ENCODE results near the gene LAD1. TPM values are rescaled to one million over a fixed set of nuclear protein-coding genes. Genes with fewer than 3 reads are reported as not detected.

The LAD1 gene
- total and polyA plus RNA-seq, 2 of the 13 experiments (the other 11 are each of a cell fraction or from before 2014, with no cell fraction given): 10.8 to 65.6 TPM

DNA sequence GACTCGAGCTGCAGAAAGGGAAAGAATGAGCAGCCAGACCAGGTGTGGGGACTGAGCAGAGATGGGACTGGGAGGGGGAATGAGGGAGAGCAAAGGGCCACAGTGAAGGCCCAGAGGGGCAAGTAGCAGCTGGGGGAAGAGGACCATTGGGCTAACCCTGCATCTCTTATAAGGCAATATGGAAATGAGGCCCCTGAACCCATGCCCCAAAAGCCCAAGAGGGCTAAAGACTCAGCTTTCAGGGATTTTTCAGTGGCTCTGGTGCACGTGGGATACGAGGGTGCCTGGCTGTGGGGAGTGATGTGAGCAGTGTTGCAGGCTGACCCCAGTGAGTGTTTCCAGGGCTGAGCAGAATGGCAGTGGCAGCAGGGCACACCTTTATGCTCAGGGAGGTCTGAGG is 22.9 kb upstream of the LAD1 start:
- TF ChIP-seq ZNF850 (CRISPR knock-in tag; conservative IDR thresholded peaks at IDR 0.05): no peak
- TF ChIP-seq ETV6 (CRISPR knock-in tag; conservative IDR thresholded peaks at IDR 0.05): no peak
- no peak for TF ChIP-seq STAT5B (CRISPR knock-in tag; IDR thresholded peaks at IDR 0.05)
- no peak for TF ChIP-seq HOXA5 (CRISPR knock-in tag; IDR thresholded peaks at IDR 0.05)
- no peak for TF ChIP-seq ZNF292 (CRISPR knock-in tag; IDR thresholded peaks at IDR 0.05; ENCODE audit: borderline replicate concordance, low read depth)
- no peak for TF ChIP-seq ZNF709 (CRISPR knock-in tag; IDR thresholded peaks at IDR 0.05)
- TF ChIP-seq NONO (IDR thresholded peaks at IDR 0.05): no peak
- no peak for TF ChIP-seq NONO (CRISPR knock-in tag; conservative IDR thresholded peaks at IDR 0.05)
- no peak for TF ChIP-seq TCF7L2 (IDR thresholded peaks at IDR 0.05; ENCODE audit: low read depth, low read length)
- TF ChIP-seq, protein P1, sequence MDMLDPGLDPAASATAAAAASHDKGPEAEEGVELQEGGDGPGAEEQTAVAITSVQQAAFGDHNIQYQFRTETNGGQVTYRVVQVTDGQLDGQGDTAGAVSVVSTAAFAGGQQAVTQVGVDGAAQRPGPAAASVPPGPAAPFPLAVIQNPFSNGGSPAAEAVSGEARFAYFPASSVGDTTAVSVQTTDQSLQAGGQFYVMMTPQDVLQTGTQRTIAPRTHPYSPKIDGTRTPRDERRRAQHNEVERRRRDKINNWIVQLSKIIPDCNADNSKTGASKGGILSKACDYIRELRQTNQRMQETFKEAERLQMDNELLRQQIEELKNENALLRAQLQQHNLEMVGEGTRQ (IDR thresholded peaks at IDR 0.05; ENCODE audit: low read depth, low read length): no peak
- TF ChIP-seq, protein P1 (CRISPR knock-in tag; IDR thresholded peaks at IDR 0.05; ENCODE audit: borderline replicate concordance): no peak
- no peak for TF ChIP-seq RFX5 (IDR thresholded peaks at IDR 0.05; ENCODE audit: low read depth, low read length)
- no peak for TF ChIP-seq HMGA1 (CRISPR knock-in tag; conservative IDR thresholded peaks at IDR 0.05)
- TF ChIP-seq ATAD3A (CRISPR knock-in tag; IDR thresholded peaks at IDR 0.05): no peak
- TF ChIP-seq, protein P2, sequence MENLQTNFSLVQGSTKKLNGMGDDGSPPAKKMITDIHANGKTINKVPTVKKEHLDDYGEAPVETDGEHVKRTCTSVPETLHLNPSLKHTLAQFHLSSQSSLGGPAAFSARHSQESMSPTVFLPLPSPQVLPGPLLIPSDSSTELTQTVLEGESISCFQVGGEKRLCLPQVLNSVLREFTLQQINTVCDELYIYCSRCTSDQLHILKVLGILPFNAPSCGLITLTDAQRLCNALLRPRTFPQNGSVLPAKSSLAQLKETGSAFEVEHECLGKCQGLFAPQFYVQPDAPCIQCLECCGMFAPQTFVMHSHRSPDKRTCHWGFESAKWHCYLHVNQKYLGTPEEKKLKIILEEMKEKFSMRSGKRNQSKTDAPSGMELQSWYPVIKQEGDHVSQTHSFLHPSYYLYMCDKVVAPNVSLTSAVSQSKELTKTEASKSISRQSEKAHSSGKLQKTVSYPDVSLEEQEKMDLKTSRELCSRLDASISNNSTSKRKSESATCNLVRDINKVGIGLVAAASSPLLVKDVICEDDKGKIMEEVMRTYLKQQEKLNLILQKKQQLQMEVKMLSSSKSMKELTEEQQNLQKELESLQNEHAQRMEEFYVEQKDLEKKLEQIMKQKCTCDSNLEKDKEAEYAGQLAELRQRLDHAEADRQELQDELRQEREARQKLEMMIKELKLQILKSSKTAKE (CRISPR knock-in tag; IDR thresholded peaks at IDR 0.05; ENCODE audit: borderline replicate concordance): no peak
- ChIA-PET CTCF (ENCODE audit: low intra/inter-chr PET ratio, low total read pairs) (no interaction called here), POLR2A (no interaction called here)
- no peak for ATAC-seq
- no peak overlapping the region for H2AFZ ChIP-seq (ENCODE audit: low read length)
- H3K9ac ChIP-seq (ENCODE audit: insufficient read depth, low read depth, low read length): no peak overlapping the region
- H3K79me2 ChIP-seq (ENCODE audit: insufficient read depth, low read length): no peaks in the 10 kb centered on the region
- no TSS peak for BruUV-seq (replicated peaks)
- 0 out of 2 replicates have a peak, but pooled peaks cover 4% of the 10 kb centered on the region for H3K4me1 ChIP-seq (ENCODE audit: insufficient read depth, low read length)
- H3K9me3 ChIP-seq (ENCODE audit: low read length): no peaks in the 10 kb centered on the region
- no peak for FAIRE-seq
- intact Hi-C loops (cut with micrococcal nuclease; ENCODE audit: unreplicated experiment): no loop called here
- H3K27me3 ChIP-seq (ENCODE audit: control insufficient read depth in 1 of 2, insufficient read depth in 2 of 2, low read length in 2 of 2): peaks cover 9 to 31% of the 10 kb centered on the region in 2 experiments
- H3K4me2 ChIP-seq (ENCODE audit: low read depth, low read length): no peak overlapping the region
- H4K20me1 ChIP-seq (ENCODE audit: insufficient read depth, low read length): no peaks in the 10 kb centered on the region
- no peak overlapping the region for H3K27ac ChIP-seq (ENCODE audit: extremely low read length, insufficient read depth, low read length)
- no peaks in the 10 kb centered on the region for H3K36me3 ChIP-seq (replicated peaks in 1 of 2; ENCODE audit: control insufficient read depth in 1 of 2, insufficient read depth in 2 of 2, low read length in 2 of 2)
- DNase-seq (ENCODE audit: low spot score): no peak
- in situ Hi-C loops (cut with HindIII; ENCODE audit: extremely low pct_ligation_motif_present, low pct_unique_long_range_greater_than_20kb): no loop called here
- 0% methylated on average over 1 of the region's 3 CpGs for WGBS (ENCODE audit: low lambda C conversion rate)
- no peak overlapping the region for H3K4me3 ChIP-seq (replicated peaks in 1 of 3; ENCODE audit: insufficient read depth in 1 of 3, low read depth in 2 of 3, low read length in 3 of 3)

Data from HepG2 (cell line).